GM12878 (cell line): ENCODE results near the gene GAGE1. TPM values are rescaled to one million over a fixed set of nuclear protein-coding genes. Genes with fewer than 3 reads are reported as not detected.

Source experiments
- ATAC-seq: fragments of 200-7000 bp; cut with Tn5 transposase; 3 replicates; pipeline ENCODE4 v1.9.1; 2020; ENCODE audit warnings: mild to moderate bottlenecking, moderate library complexity
- BruUV-seq: library from RNA; stranded (reverse); fragments of 400-500 nt; replicated peaks from 2 replicates; lab custom pipeline; 2021; lab: Mats Ljungman, UMichigan
- CTCF ChIA-PET: fragments of 300-600 bp; sonication (Branson Sonifier 250); formaldehyde crosslinking; extraction: SDS; loops from one replicate; lab custom pipeline; 2021; ENCODE audit warnings: inconsistent platforms; lab: Yijun Ruan, JAX
- POLR2A ChIA-PET: fragments of 350-600 bp; formaldehyde crosslinking; extraction: SDS; loops from one replicate; lab custom pipeline; 2021; ENCODE audit warnings: inconsistent platforms; lab: Charles Lee
- RAD21 ChIA-PET: fragments of 300-600 bp; sonication (Branson Sonifier 250); formaldehyde crosslinking; loops from one replicate; lab custom pipeline; 2023; ENCODE audit warnings: antibody characterized with exemption; ENCODE audit not compliant: unreplicated experiment; lab: Charles Lee
- SMC1A ChIA-PET: fragments of 300-600 bp; sonication (Branson Sonifier 250); formaldehyde crosslinking; loops from one replicate; lab custom pipeline; 2023; ENCODE audit not compliant: unreplicated experiment, uncharacterized antibody; lab: Charles Lee
- DNase-seq: peaks from one replicate; pipeline ENCODE4 v3.0.0-alpha.2; 2011; ENCODE audit warnings: low read depth, low spot score
- FAIRE-seq: peaks from 3 replicates; lab custom pipeline; 2011; peaks lifted over from hg19 to GRCh38; lab: Jason Lieb, UNC
- H2AFZ ChIP-seq: 2 replicates; pipeline ENCODE4 v1.6.0; 2011; ENCODE audit warnings: low read depth, low read length, control low read depth; ENCODE audit not compliant: control insufficient read depth
- H3K27ac ChIP-seq: 2 replicates; pipeline ENCODE4 v1.5.1; 2011; ENCODE audit warnings: control low read depth; ENCODE audit not compliant: control insufficient read depth, insufficient read depth
- H3K27me3 ChIP-seq, 2 experiments: replicated peaks in 1 of 2; 2 replicates each; pipeline versions ENCODE4 v1.6.0 to v1.6.1; 2011; ENCODE audit warnings: low read length in 1 of 2; ENCODE audit not compliant: control insufficient read depth in 2 of 2, insufficient read depth in 2 of 2
- H3K36me3 ChIP-seq, 2 experiments: 2 replicates each; pipeline ENCODE4 v1.5.1; 2011; ENCODE audit warnings: low read length in 1 of 2; ENCODE audit not compliant: control insufficient read depth in 2 of 2, insufficient read depth in 2 of 2
- H3K4me1 ChIP-seq: 2 replicates; pipeline ENCODE4 v1.6.1; 2011; ENCODE audit warnings: mild to moderate bottlenecking, low read length, moderate library complexity, mixed read lengths; ENCODE audit not compliant: control insufficient read depth, insufficient read depth
- H3K4me2 ChIP-seq: 2 replicates; pipeline ENCODE4 v1.6.0; 2011; ENCODE audit warnings: control low read depth; ENCODE audit not compliant: control insufficient read depth, insufficient read depth
- H3K4me3 ChIP-seq: fragments of 200-600 bp; sonication (generic); 2 replicates; pipeline ENCODE4 v1.5.1; 2016
- H3K79me2 ChIP-seq: 2 replicates; pipeline ENCODE4 v1.6.0; 2011; ENCODE audit warnings: low read length; ENCODE audit not compliant: control insufficient read depth, insufficient read depth
- H3K9ac ChIP-seq: 2 replicates; pipeline ENCODE4 v1.8.0; 2011; ENCODE audit warnings: low read length, control low read depth, mixed read lengths; ENCODE audit not compliant: control insufficient read depth, insufficient read depth
- H3K9me3 ChIP-seq: replicated peaks from 3 replicates; pipeline ENCODE4 v1.5.1; 2011; ENCODE audit warnings: mild to moderate bottlenecking, low read length; ENCODE audit not compliant: control insufficient read depth, insufficient read depth
- H4K20me1 ChIP-seq: 2 replicates; pipeline ENCODE4 v1.6.0; 2011; ENCODE audit not compliant: control insufficient read depth, insufficient read depth
- ASH2L ChIP-seq: fragments of 300-600, 200-600 bp; sonication (generic); IDR thresholded peaks from 2 replicates; pipeline ENCODE4 v1.6.1; 2017; ENCODE audit warnings: low read depth, mild to moderate bottlenecking, borderline replicate concordance
- BMI1 ChIP-seq: fragments of 450-650 bp; IDR thresholded peaks from 2 replicates; pipeline ENCODE4 v1.6.1; 2016; ENCODE audit warnings: mild to moderate bottlenecking, moderate library complexity, borderline replicate concordance
- CREB1 ChIP-seq: IDR thresholded peaks from 2 replicates; pipeline ENCODE4 v1.6.1; 2012; ENCODE audit warnings: low read depth, mild to moderate bottlenecking, inconsistent platforms
- CREM ChIP-seq: IDR thresholded peaks from 2 replicates; pipeline ENCODE4 v1.6.1; 2014; ENCODE audit warnings: antibody characterized with exemption, low read depth
- ETV6 ChIP-seq, 2 experiments: fragments of 450-650 bp in 1 of 2; IDR thresholded peaks in 1 of 2; conservative IDR thresholded peaks in 1 of 2; 2 replicates each; pipeline ENCODE4 v1.6.1; 2014; ENCODE audit warnings: antibody characterized with exemption in 1 of 2, borderline replicate concordance in 1 of 2, low read depth in 1 of 2, mild to moderate bottlenecking in 1 of 2, moderate library complexity in 1 of 2
- HCFC1 ChIP-seq: fragments of 150-350 bp; IDR thresholded peaks from 2 replicates; pipeline ENCODE4 v1.6.1; 2014; ENCODE audit warnings: low read length
- HSF1 ChIP-seq: fragments of 150-350 bp; IDR thresholded peaks from 2 replicates; pipeline ENCODE4 v1.6.1; 2014; ENCODE audit warnings: mild to moderate bottlenecking, low read depth, low read length
- MTA2 ChIP-seq: fragments of 450-650 bp; IDR thresholded peaks from 2 replicates; pipeline ENCODE4 v1.6.1; 2016; ENCODE audit warnings: low read depth, mild to moderate bottlenecking, moderate library complexity
- MTA3 ChIP-seq: IDR thresholded peaks from 2 replicates; pipeline ENCODE4 v1.6.1; 2012; ENCODE audit warnings: low read length, inconsistent platforms, borderline replicate concordance
- MYC ChIP-seq: IDR thresholded peaks from 2 replicates; pipeline ENCODE4 v1.6.1; 2011; ENCODE audit warnings: mild to moderate bottlenecking, low read length, moderate library complexity, inconsistent platforms; ENCODE audit not compliant: insufficient read depth, insufficient replicate concordance, insufficient read length, severe bottlenecking
- NBN ChIP-seq: fragments of 450-650 bp; IDR thresholded peaks from 2 replicates; pipeline ENCODE4 v1.6.1; 2016
- NFIC ChIP-seq: IDR thresholded peaks from 2 replicates; pipeline ENCODE4 v1.6.1; 2012; ENCODE audit warnings: low read depth, mild to moderate bottlenecking, inconsistent platforms, low read length, moderate library complexity
- NR2C1 ChIP-seq: fragments of 450-650 bp; IDR thresholded peaks from 2 replicates; pipeline ENCODE4 v1.6.1; 2017; ENCODE audit warnings: antibody characterized with exemption, mild to moderate bottlenecking, moderate library complexity
- NR2F1 ChIP-seq: fragments of 450-650 bp; conservative IDR thresholded peaks from 2 replicates; pipeline ENCODE4 v1.6.1; 2017; ENCODE audit warnings: mild to moderate bottlenecking
- NRF1 ChIP-seq: conservative IDR thresholded peaks from 2 replicates; pipeline ENCODE4 v1.6.1; 2011; ENCODE audit warnings: mild to moderate bottlenecking, low read depth, low read length, improper control_type of control experiment
- RCOR1 ChIP-seq: conservative IDR thresholded peaks from 2 replicates; pipeline ENCODE4 v1.6.1; 2012; ENCODE audit warnings: low read depth, low read length, improper control_type of control experiment
- TCF7 ChIP-seq: IDR thresholded peaks from 2 replicates; pipeline ENCODE4 v1.6.1; 2014; ENCODE audit warnings: antibody characterized with exemption, borderline replicate concordance
- ZNF207 ChIP-seq: fragments of 450-650 bp; IDR thresholded peaks from 2 replicates; pipeline ENCODE4 v1.6.1; 2014; ENCODE audit warnings: antibody characterized with exemption, mild to moderate bottlenecking, borderline replicate concordance
- whole genome bisulfite sequencing: methylation state at CpG from one replicate; pipeline ENCODE4 v1.1.6; 2016; ENCODE audit warnings: low lambda C conversion rate; ENCODE audit not compliant: insufficient replicate concordance, insufficient coverage; ENCODE audit errors: missing lambda C conversion rate; 5-methylcytosine and 5-hydroxymethylcytosine counted together
- in situ Hi-C: fragments of 300-500 bp; cut with MboI; formaldehyde crosslinking; loops from 9 replicates; pipeline ENCODE4 v1.14.3; 2018; ENCODE audit warnings: mixed read lengths
- intact Hi-C: fragments of 100-400 bp; cut with micrococcal nuclease; formaldehyde crosslinking; loops from one replicate; pipeline ENCODE4 v1.14.2; 2022; ENCODE audit not compliant: unreplicated experiment
- polyA plus RNA-seq, 11 experiments: library from polyadenylated mRNA; depleted of rRNA in 4 of 11; unstranded in 6 of 11; stranded (reverse) in 5 of 11; fragments of >200 nt; fragmentation: Nextera tagmentation in 4 of 11; fragmentation: Illumina TruSeq in 1 of 11; extraction: Ambion mirVana in 4 of 11; extraction: Trizol in 1 of 11; gene quantifications; 1 replicate in 1 of 11; 2 replicates in 10 of 11; pipeline versions ENCODE4 v1.2.1 to v1.2.3, GENCODE V29; 2011 to 2016; ENCODE audit warnings: inconsistent platforms in 2 of 11, missing spikeins in 2 of 11, low read depth in 1 of 11
- total RNA-seq, 4 experiments: library from RNA; depleted of rRNA in 3 of 4; stranded (reverse); fragments of >200 nt in 3 of 4; fragmentation: Illumina TruSeq in 1 of 4; extraction: Trizol in 1 of 4; gene quantifications; 2 replicates each; pipeline versions ENCODE4 v1.2.1 to v1.2.3, GENCODE V29; 2013 to 2021
- TF ChIP-seq, protein P1 (sequence below): fragments of 450-650 bp; IDR thresholded peaks from 2 replicates; pipeline ENCODE4 v1.6.1; 2016; ENCODE audit warnings: mild to moderate bottlenecking
- TF ChIP-seq, protein P2 (sequence below), 3 experiments: IDR thresholded peaks in 2 of 3; conservative IDR thresholded peaks in 1 of 3; 2 replicates each; pipeline ENCODE4 v1.5.1; 2011; ENCODE audit warnings: low read depth in 3 of 3, low read length in 3 of 3, mild to moderate bottlenecking in 3 of 3, control low read depth in 2 of 3, moderate library complexity in 2 of 3, inconsistent platforms in 1 of 3, mixed read lengths in 1 of 3; ENCODE audit not compliant: control insufficient read depth in 2 of 3, insufficient read depth in 1 of 3; ENCODE audit errors: extremely low read depth in 1 of 3

GAGE1 gene
- total and polyA plus RNA-seq, 10 of the 15 experiments (the other 5 are each of a cell fraction or from before 2014, with no cell fraction given): 0.05 to 0.16 TPM; not detected in 8

DNA sequence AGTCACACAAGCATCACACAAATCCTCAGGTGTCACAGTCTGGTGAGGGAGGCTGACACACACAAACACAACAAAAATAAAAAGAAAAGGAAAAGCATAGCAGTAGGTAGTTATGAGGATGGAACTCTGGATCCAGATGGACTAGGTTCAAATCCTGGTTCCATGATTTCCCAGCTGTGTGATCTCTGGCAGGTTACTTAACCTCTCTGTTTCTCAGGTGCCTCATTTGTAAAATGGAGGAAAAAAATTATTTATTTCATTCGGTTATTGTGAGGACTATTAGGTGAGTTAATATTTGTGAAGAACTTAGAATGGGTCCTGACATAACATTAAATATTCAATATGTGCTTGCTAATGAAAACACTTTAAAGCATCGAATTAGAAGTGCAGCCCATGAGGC is 19.8 kb downstream of the GAGE1 start:
- intact Hi-C loops: no loop called here
- ATAC-seq (no peak), DNase-seq (no peak), FAIRE-seq (no peak)
- Histone ChIP-seq H3K36me3 (no peaks in the 10 kb centered on the region), H3K4me1 (no peaks in the 10 kb centered on the region), H3K4me2 (no peak overlapping the region), H3K9me3 (no peaks in the 10 kb centered on the region), H3K9ac (no peak overlapping the region), H3K79me2 (no peaks in the 10 kb centered on the region), H3K27ac (no peak overlapping the region), H4K20me1 (no peaks in the 10 kb centered on the region), H3K27me3 (no peaks in the 10 kb centered on the region), H2AFZ (no peak overlapping the region), H3K4me3 (no peak overlapping the region)
- ChIA-PET CTCF (no interaction called here), RAD21 (no interaction called here), SMC1A (no interaction called here), POLR2A (no interaction called here)
- no TSS peak for BruUV-seq
- TF ChIP-seq NR2F1: no peak
- no peak for TF ChIP-seq NRF1
- TF ChIP-seq NR2C1: no peak
- TF ChIP-seq MYC: no peak
- TF ChIP-seq HCFC1: no peak
- TF ChIP-seq BMI1: no peak
- no peak for TF ChIP-seq NFIC
- TF ChIP-seq CREB1: no peak
- no peak for TF ChIP-seq ETV6 (conservative IDR thresholded peaks at IDR 0.05 in 1 of 2, IDR thresholded peaks at IDR 0.05 in 1 of 2; ENCODE audit: borderline replicate concordance in 1 of 2, low read depth in 1 of 2)
- no peak for TF ChIP-seq CREM
- no peak for TF ChIP-seq RCOR1
- TF ChIP-seq MTA3: no peak
- TF ChIP-seq, protein P1, sequence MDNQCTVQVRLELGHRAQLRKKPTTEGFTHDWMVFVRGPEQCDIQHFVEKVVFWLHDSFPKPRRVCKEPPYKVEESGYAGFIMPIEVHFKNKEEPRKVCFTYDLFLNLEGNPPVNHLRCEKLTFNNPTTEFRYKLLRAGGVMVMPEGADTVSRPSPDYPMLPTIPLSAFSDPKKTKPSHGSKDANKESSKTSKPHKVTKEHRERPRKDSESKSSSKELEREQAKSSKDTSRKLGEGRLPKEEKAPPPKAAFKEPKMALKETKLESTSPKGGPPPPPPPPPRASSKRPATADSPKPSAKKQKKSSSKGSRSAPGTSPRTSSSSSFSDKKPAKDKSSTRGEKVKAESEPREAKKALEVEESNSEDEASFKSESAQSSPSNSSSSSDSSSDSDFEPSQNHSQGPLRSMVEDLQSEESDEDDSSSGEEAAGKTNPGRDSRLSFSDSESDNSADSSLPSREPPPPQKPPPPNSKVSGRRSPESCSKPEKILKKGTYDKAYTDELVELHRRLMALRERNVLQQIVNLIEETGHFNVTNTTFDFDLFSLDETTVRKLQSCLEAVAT: no peak
- TF ChIP-seq HSF1: no peak
- no peak for TF ChIP-seq TCF7
- TF ChIP-seq ASH2L: no peak
- TF ChIP-seq, protein P2, sequence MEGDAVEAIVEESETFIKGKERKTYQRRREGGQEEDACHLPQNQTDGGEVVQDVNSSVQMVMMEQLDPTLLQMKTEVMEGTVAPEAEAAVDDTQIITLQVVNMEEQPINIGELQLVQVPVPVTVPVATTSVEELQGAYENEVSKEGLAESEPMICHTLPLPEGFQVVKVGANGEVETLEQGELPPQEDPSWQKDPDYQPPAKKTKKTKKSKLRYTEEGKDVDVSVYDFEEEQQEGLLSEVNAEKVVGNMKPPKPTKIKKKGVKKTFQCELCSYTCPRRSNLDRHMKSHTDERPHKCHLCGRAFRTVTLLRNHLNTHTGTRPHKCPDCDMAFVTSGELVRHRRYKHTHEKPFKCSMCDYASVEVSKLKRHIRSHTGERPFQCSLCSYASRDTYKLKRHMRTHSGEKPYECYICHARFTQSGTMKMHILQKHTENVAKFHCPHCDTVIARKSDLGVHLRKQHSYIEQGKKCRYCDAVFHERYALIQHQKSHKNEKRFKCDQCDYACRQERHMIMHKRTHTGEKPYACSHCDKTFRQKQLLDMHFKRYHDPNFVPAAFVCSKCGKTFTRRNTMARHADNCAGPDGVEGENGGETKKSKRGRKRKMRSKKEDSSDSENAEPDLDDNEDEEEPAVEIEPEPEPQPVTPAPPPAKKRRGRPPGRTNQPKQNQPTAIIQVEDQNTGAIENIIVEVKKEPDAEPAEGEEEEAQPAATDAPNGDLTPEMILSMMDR (IDR thresholded peaks at IDR 0.05 in 2 of 3, conservative IDR thresholded peaks at IDR 0.05 in 1 of 3; ENCODE audit: control insufficient read depth in 2 of 3, extremely low read depth in 1 of 3, insufficient read depth in 1 of 3, low read depth in 3 of 3, low read length in 3 of 3): no peak
- TF ChIP-seq NBN: no peak
- no peak for TF ChIP-seq MTA2
- TF ChIP-seq ZNF207: no peak
- in situ Hi-C loops: no loop called here
- 64% methylated on average over 2 of the region's 2 CpGs for WGBS
